HuH-7 (cell line): ENCODE results near the gene MTERF4.

ENCODE experiments used
- DNase-seq: peaks from one replicate; pipeline ENCODE4 v3.0.0; 2011; ENCODE audit warnings: low spot score

Gene MTERF4

DNA sequence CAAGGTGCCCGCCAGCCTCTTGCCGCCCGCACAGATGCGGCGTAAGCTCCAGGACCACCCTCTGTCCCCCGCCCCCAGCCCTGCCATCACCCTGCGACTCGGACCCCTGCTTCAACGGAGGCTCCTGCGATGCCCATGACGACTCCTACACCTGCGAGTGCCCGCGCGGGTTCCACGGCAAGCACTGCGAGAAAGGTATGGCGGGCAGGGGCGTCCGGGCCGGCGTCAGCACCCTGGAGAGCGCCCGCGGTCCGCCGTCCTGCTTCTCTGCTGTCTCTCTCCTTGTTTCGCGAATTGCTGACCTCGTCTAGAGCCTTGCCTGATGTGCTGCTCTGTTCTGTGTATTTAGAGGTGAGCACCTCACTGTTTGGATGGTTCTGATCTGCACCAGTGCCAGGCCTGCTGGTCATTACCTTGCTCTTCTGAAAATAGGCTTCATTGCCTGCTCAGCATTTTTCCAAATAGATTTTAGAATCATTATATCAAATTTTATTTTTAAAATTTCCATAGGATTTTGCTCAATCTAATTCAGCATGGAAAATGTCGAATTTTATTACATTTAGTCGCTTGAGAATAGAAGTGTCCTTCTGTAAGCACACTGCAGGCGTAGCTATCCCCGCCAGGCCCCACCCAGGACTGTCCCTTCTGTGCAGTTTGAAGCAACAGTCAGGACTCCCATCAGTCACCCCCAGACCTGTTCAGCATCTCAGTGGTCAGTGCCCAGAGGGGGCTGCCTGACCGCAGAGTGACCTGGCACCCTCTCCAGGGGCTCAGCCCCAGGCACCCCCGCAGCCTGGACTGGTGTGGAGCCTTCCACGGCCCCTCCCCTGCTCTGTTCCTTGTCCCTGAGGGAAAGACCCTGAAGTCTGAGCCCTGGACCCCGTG, 52.1 kb downstream of the MTERF4 start:
- DNase-seq = no peak

DNA sequence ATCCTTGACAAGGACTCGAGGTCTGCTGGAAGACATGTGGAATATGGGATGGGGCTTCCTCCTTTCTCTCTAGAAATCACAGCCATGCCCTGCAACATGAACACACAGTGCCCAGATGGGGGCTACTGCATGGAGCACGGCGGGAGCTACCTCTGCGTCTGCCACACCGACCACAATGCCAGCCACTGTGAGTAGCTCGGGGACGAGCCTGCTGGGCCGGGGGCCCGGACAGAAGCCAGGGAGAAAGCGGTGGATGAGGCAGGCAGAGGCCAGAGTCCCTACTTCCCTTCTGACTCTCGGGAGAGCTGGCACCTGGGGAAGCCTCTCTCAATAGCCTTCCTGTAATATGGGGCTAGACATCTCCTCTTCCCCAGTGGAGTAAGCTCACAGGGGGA, 53.1 kb downstream of the MTERF4 start:
- DNase-seq = no peak

DNA sequence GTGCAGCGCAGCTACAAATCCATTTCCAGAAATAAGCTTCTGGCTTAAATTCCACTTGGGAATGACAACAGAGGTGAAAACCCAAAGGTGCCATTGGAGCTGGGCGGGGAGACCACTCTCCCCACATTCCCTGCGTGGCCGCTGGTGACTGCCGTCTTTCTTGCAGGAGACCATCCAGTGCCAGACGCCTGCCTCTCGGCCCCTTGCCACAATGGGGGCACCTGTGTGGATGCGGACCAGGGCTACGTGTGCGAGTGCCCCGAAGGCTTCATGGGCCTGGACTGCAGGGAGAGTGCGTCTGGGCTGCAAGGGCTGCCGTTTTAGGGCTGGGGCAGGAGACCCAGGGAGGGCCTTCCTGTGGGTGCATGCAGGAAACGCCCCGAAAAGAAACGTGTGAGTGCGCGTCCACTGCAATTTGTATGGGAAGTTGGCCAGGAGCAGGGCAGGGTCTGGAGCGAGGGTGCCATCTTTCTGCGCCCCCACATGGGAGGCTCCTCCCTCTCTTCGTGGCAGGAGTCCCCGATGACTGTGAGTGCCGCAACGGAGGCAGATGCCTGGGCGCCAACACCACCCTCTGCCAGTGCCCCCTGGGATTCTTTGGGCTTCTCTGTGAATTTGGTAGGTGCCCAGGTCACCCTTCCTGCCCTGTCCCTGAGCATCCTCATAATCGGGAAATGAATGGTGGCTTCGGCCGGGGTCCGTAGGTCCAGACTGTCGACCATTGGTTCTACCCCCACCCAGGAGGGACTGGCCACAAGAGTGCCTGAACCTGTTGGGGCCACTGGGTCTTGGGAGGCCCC, 53.7 kb downstream of the MTERF4 start:
- DNase-seq = no peak

DNA sequence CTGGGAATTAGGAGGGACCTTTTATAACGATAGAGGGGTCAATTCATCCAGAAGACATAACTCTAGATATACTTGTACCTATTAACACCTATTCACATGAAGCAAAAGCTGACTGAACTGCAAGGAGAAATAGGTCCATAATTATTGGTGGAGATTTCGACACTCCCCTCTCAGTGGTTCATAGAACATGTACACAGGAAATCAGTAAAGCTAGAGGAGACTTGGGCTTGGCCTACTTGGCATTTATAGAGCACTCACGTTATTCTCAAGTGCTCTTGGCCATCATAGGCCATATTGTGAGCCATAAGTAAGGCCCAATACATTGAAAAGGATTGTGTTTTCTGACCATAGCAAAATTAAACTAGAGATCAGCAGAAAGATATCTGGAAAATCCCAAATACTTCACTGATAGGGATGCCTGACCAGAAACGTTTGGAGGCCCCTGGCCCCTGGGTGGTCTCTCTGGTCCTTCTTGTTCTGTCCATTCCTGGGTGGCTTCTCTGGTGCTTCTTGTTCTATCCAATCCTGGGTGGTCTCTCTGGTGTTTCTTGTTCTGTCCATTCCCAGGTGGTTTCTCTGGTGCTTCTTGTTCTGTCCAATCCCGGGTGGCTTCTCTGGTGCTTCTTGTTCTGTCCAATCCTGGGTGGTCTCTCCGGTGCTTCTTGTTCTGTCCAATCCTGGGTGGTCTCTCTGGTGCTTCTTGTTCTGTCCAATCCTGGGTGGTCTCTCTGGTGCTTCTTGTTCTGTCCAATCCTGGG, 54.7 kb downstream of the MTERF4 start:
- no peak for DNase-seq
